Parathyroid adenoma (tissue), 2 donors: ENCODE results near the gene TP73.
"Not testable (repeated sequence)": the region's sequence is repeated elsewhere in the genome, so short reads cannot be mapped to it uniquely, and the experiment has no call there.

ENCODE experiments used
- H2AFZ ChIP-seq: fragments of 300-600 bp; sonication (generic); one replicate; pipeline ENCODE4 v1.7.0; 2017; ENCODE audit warnings: antibody characterized with exemption, mild to moderate bottlenecking
- H3K27ac ChIP-seq: fragments of 300-600 bp; sonication (generic); one replicate; pipeline ENCODE4 v1.7.0; 2017
- H3K27me3 ChIP-seq: fragments of 300-600 bp; sonication (generic); one replicate; pipeline ENCODE4 v1.7.0; 2017; ENCODE audit warnings: low read length; ENCODE audit not compliant: control insufficient read depth, insufficient read depth
- H3K36me3 ChIP-seq: fragments of 300-600 bp; sonication (generic); one replicate; pipeline ENCODE4 v1.7.0; 2017; ENCODE audit warnings: low read length; ENCODE audit not compliant: control insufficient read depth, insufficient read depth
- H3K4me1 ChIP-seq: fragments of 300-600 bp; sonication (generic); one replicate; pipeline ENCODE4 v1.7.0; 2017; ENCODE audit warnings: control low read depth
- H3K4me2 ChIP-seq: fragments of 300-600 bp; sonication (generic); one replicate; pipeline ENCODE4 v1.7.0; 2017; ENCODE audit warnings: low read length
- H3K4me3 ChIP-seq: fragments of 300-600 bp; sonication (generic); one replicate; pipeline ENCODE4 v1.7.0; 2017; ENCODE audit warnings: low read depth, low read length
- H3K79me2 ChIP-seq: fragments of 300-600 bp; sonication (generic); one replicate; pipeline ENCODE4 v1.7.0; 2017; ENCODE audit warnings: control low read depth
- H3K9ac ChIP-seq: fragments of 300-600 bp; sonication (generic); one replicate; pipeline ENCODE4 v1.7.0; 2017; ENCODE audit warnings: mild to moderate bottlenecking
- H3K9me3 ChIP-seq: fragments of 300-600 bp; sonication (generic); one replicate; pipeline ENCODE4 v1.7.0; 2017; ENCODE audit warnings: low read length; ENCODE audit not compliant: control insufficient read depth
- CTCF ChIP-seq: fragments of 300-600 bp; sonication (generic); IDR thresholded peaks from one replicate; pipeline ENCODE4 v1.7.0; 2017; ENCODE audit warnings: antibody characterized with exemption, mild to moderate bottlenecking
- donor health status: primary hyperparathyroidism.

TP73 gene

GRCh38 chr1:3618531-3618880, 33.8 kb upstream of the TP73 start:
- H2AFZ ChIP-seq = no peak overlapping the region
- no peak for TF ChIP-seq CTCF
- H3K36me3 ChIP-seq = no peaks in the 10 kb centered on the region
- H3K27me3 ChIP-seq = no peaks in the 10 kb centered on the region
- no peak overlapping the region for H3K9ac ChIP-seq
- no peaks in the 10 kb centered on the region for H3K9me3 ChIP-seq
- H3K79me2 ChIP-seq = no peaks in the 10 kb centered on the region
- H3K27ac ChIP-seq = no peak overlapping the region
- H3K4me2 ChIP-seq = no peak overlapping the region
- H3K4me1 ChIP-seq = no peaks in the 10 kb centered on the region
- H3K4me3 ChIP-seq = no peak overlapping the region

- Histone ChIP-seq H3K4me2 (no peak overlapping the region), H3K36me3 (no peaks in the 10 kb centered on the region), H2AFZ (no peak overlapping the region), H3K4me1 (no peaks in the 10 kb centered on the region), H3K27me3 (no peaks in the 10 kb centered on the region), H3K27ac (no peak overlapping the region), H3K79me2 (no peaks in the 10 kb centered on the region), H3K9ac (no peak overlapping the region), H3K9me3 (no peaks in the 10 kb centered on the region), H3K4me3 (no peak overlapping the region)
- TF ChIP-seq CTCF = peak; percentile 72
Observed at GRCh38 chr1:3618881-3619671, 33.2 kb upstream of the TP73 start.

GRCh38 chr1:3620708-3621107, 31.6 kb upstream of the TP73 start:
- no peak overlapping the region for H3K4me2 ChIP-seq
- no peak overlapping the region for H2AFZ ChIP-seq
- H3K79me2 ChIP-seq = no peaks in the 10 kb centered on the region
- TF ChIP-seq CTCF = no peak
- no peaks in the 10 kb centered on the region for H3K9me3 ChIP-seq
- H3K27me3 ChIP-seq = no peaks in the 10 kb centered on the region
- H3K9ac ChIP-seq = no peak overlapping the region
- no peaks in the 10 kb centered on the region for H3K36me3 ChIP-seq
- H3K27ac ChIP-seq = no peak overlapping the region
- H3K4me3 ChIP-seq = no peak overlapping the region
- H3K4me1 ChIP-seq = no peaks in the 10 kb centered on the region

GRCh38 chr1:3621151-3621671, 31.1 kb upstream of the TP73 start:
- not testable (repeated sequence) for H3K27ac ChIP-seq, H3K36me3 ChIP-seq, H3K9ac ChIP-seq, H2AFZ ChIP-seq, H3K4me1 ChIP-seq, H3K4me2 ChIP-seq, H3K4me3 ChIP-seq, H3K27me3 ChIP-seq, H3K79me2 ChIP-seq, H3K9me3 ChIP-seq
- peak; percentile 46 for TF ChIP-seq CTCF

GRCh38 chr1:3622102-3622501, 30.2 kb upstream of the TP73 start:
- H3K9me3 ChIP-seq, H2AFZ ChIP-seq, H3K27ac ChIP-seq, H3K27me3 ChIP-seq, H3K4me3 ChIP-seq, H3K79me2 ChIP-seq, H3K4me2 ChIP-seq, H3K36me3 ChIP-seq, H3K4me1 ChIP-seq, H3K9ac ChIP-seq: not testable (repeated sequence)
